ENCODE measurements around the gene OR1D5.

DNA sequence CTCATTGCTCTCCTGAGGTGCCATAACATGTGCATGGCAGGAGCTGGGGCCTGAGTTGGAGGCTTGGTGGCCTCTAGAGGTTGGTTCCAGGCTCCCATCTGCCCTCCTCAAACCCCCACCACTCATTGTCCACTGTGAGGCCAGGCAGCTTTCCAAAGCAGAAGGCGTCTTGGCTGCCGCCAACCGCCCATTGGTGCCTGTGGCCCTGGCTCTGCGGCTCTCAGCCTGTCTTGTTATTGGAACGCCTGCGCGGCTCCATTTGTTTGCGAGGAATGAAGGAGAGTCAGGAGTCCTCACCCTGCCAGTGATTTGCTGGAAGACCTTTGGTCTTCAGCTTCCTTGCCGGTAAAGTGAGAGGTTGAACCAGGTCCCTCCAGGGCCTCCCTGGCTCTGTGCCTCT is 43.6 kb downstream of the OR1D5 start:
- TF ChIP-seq, protein P1, sequence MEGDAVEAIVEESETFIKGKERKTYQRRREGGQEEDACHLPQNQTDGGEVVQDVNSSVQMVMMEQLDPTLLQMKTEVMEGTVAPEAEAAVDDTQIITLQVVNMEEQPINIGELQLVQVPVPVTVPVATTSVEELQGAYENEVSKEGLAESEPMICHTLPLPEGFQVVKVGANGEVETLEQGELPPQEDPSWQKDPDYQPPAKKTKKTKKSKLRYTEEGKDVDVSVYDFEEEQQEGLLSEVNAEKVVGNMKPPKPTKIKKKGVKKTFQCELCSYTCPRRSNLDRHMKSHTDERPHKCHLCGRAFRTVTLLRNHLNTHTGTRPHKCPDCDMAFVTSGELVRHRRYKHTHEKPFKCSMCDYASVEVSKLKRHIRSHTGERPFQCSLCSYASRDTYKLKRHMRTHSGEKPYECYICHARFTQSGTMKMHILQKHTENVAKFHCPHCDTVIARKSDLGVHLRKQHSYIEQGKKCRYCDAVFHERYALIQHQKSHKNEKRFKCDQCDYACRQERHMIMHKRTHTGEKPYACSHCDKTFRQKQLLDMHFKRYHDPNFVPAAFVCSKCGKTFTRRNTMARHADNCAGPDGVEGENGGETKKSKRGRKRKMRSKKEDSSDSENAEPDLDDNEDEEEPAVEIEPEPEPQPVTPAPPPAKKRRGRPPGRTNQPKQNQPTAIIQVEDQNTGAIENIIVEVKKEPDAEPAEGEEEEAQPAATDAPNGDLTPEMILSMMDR (IDR thresholded peaks at IDR 0.05), result no peak
- no peak for TF ChIP-seq EZH2 (IDR thresholded peaks at IDR 0.05; ENCODE audit: borderline replicate concordance, insufficient read depth, low read depth, low read length, poor library complexity, severe bottlenecking)

All from B cell (primary cell).